Thyroid gland (tissue), 4 donors: ENCODE results near the gene TBC1D22A.

Source experiments
- CTCF ChIP-seq, 6 experiments: fragments of 200-600 bp in 3 of 6; fragments of 450-650 bp in 3 of 6; sonication (generic) in 3 of 6; IDR thresholded peaks; one replicate each; pipeline ENCODE4 v1.5.1; 2016 to 2019; ENCODE audit warnings: antibody characterized with exemption in 6 of 6, mild to moderate bottlenecking in 2 of 6, inconsistent platforms in 1 of 6, moderate library complexity in 1 of 6
- POLR2A ChIP-seq, 2 donors: fragments of 450-650 bp; IDR thresholded peaks; one replicate each; pipeline ENCODE4 v1.6.1; 2017; ENCODE audit warnings: antibody characterized with exemption in 2 of 2, mild to moderate bottlenecking in 2 of 2, moderate library complexity in 1 of 2

DNA sequence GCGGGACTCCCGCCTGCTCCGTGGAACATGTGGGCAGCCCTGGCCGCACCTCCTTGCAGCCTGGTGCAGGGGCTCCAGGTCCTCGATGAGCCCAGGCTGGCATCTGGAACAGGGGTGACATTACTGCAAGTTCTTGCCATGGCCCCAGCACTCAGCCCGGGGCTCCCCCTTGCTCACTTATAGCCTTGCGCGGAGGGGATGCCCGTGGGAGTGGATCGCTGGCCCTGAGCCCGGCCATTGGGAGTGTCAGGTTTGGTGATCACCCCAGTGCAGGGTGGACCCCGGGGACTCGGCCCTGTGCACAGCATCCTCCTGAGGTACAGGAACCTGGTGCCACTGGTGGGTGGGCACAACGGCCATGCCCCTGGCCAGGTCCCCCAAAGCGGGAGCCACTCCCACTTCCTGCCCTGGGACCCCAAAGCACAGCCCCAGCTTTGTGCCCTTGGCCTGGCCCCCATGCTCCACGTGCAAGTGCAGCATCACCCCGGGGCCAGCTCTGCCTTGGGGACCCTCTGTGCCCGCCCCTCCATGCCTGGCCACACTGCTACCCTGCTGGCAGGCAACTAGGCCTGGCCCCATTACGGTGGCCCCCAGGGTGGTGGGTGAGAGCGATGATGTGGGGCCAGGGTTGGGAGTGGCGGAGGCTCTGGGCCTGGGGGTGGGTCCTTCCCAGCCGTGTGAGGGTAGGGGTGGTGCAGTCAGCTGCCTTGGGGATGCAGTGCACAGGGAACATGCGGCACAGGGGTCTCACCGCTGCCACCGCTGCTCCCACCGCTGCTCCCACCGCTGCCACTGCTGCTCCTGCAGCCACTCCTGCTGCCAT is 439.8 kb downstream of the TBC1D22A start:
- no peak for TF ChIP-seq CTCF (IDR thresholded peaks at IDR 0.05)
- no peak for TF ChIP-seq POLR2A (IDR thresholded peaks at IDR 0.05)
